ENCODE data around the gene SSH3. TPM values are rescaled to one million over a fixed set of nuclear protein-coding genes. Genes with fewer than 3 reads are reported as not detected.

SSH3 gene
- total RNA-seq, 1 donor from 2014 or later: 55.4 TPM

DNA sequence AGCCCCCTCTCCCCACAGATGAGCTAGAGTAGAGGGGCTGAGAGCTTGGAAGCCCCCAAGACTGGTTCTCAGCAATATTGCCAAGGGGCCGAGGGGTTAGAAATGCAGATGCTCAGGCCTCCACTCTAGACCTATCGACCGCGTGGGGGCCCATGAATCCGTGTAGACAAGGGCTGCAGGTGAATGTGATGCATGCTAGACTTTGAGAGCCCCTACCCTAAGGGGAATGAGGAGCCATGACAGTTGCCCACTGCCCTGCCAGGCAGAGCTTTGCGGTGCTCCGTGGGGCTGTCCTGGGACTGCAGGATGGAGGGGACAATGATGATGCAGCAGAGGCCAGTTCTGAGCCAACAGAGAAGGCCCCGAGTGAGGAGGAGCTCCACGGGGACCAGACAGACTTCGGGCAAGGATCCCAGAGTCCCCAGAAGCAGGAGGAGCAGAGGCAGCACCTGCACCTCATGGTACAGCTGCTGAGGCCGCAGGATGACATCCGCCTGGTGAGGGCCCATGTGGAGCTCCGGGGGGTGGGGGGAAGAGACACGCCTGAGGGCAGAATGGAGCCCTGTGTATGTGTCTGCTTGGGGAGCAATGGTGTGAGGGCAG lies 1.3 kb downstream of the SSH3 start:
- H3K4me1 Mint-ChIP-seq: peaks cover 19% of the 10 kb centered on the region
- no peaks in the 10 kb centered on the region for H3K9me3 Mint-ChIP-seq
- H3K27me3 Mint-ChIP-seq (ENCODE audit: low read depth): no peaks in the 10 kb centered on the region
- peak overlapping the region; percentile 68 for H3K4me3 Mint-ChIP-seq
- TF ChIP-seq, protein P1, sequence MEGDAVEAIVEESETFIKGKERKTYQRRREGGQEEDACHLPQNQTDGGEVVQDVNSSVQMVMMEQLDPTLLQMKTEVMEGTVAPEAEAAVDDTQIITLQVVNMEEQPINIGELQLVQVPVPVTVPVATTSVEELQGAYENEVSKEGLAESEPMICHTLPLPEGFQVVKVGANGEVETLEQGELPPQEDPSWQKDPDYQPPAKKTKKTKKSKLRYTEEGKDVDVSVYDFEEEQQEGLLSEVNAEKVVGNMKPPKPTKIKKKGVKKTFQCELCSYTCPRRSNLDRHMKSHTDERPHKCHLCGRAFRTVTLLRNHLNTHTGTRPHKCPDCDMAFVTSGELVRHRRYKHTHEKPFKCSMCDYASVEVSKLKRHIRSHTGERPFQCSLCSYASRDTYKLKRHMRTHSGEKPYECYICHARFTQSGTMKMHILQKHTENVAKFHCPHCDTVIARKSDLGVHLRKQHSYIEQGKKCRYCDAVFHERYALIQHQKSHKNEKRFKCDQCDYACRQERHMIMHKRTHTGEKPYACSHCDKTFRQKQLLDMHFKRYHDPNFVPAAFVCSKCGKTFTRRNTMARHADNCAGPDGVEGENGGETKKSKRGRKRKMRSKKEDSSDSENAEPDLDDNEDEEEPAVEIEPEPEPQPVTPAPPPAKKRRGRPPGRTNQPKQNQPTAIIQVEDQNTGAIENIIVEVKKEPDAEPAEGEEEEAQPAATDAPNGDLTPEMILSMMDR (IDR thresholded peaks at IDR 0.05; ENCODE audit: unreplicated experiment): no peak
- no peak for DNase-seq (ENCODE audit: low spot score in 2 of 2, unreplicated experiment in 2 of 2)
- H3K27ac Mint-ChIP-seq: no peak overlapping the region
- H3K36me3 Mint-ChIP-seq: peaks cover 9% of the 10 kb centered on the region

DNA sequence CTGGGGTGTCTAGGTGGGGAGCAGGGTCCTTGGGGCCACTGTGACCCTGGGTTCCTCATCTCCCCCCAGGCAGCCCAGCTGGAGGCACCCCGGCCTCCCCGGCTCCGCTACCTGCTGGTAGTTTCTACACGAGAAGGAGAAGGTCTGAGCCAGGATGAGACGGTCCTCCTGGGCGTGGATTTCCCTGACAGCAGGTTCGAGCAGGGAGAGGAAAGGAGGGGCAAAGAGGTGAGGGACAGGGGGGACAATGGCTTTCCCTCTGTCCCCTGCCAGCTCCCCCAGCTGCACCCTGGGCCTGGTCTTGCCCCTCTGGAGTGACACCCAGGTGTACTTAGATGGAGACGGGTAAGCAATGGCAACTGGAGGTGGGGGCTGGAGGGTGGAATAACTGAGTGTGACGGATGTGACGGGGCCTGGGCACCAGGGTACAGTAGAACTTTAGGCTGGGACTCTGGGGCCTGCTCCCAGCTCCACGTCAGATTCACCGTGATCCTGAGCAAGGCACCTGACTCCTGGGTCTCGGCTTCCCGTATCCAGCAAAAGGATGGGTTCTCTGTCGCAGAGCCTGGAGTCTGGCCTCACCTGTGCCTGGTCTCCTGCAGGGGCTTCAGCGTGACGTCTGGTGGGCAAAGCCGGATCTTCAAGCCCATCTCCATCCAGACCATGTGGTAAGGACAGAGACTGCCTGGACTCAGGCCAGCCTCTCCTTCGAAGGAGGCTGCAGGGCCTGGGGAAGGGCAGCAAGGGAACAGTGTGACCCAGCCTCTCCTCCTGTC lies 3.6 kb downstream of the SSH3 start:
- Mint-ChIP-seq H3K27me3 (ENCODE audit: low read depth) (no peaks in the 10 kb centered on the region), H3K27ac (no peak overlapping the region), H3K36me3 (peaks cover 5% of the 10 kb centered on the region), H3K4me3 (no peak overlapping the region), H3K9me3 (no peaks in the 10 kb centered on the region), H3K4me1 (peaks cover 19% of the 10 kb centered on the region)
- TF ChIP-seq, protein P1 (IDR thresholded peaks at IDR 0.05; ENCODE audit: unreplicated experiment): no peak
- no peak for DNase-seq (ENCODE audit: low spot score in 2 of 2, unreplicated experiment in 2 of 2)

DNA sequence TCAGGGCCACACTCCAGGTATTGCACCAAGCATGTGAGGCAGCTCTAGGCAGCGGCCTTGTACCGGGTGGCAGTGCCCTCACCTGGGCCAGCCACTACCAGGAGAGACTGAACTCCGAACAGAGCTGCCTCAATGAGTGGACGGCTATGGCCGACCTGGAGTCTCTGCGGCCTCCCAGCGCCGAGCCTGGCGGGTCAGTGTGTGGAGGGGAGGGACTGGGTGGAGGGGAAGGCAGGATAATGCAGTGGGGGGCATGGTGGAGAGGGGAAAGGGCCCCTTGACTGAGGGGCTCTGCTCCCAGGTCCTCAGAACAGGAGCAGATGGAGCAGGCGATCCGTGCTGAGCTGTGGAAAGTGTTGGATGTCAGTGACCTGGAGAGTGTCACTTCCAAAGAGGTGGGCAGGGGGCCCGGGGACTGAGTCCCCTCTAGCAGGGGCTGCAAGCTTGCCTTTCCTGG lies 4.2 kb downstream of the SSH3 start:
- no peak for DNase-seq (ENCODE audit: low spot score in 2 of 2, unreplicated experiment in 2 of 2)
- no peaks in the 10 kb centered on the region for H3K9me3 Mint-ChIP-seq
- TF ChIP-seq, protein P1 (IDR thresholded peaks at IDR 0.05; ENCODE audit: unreplicated experiment): no peak
- no peaks in the 10 kb centered on the region for H3K27me3 Mint-ChIP-seq (ENCODE audit: low read depth)
- H3K4me1 Mint-ChIP-seq: peaks cover 16% of the 10 kb centered on the region
- H3K36me3 Mint-ChIP-seq: peaks cover 5% of the 10 kb centered on the region
- no peak overlapping the region for H3K27ac Mint-ChIP-seq
- H3K4me3 Mint-ChIP-seq: no peak overlapping the region

DNA sequence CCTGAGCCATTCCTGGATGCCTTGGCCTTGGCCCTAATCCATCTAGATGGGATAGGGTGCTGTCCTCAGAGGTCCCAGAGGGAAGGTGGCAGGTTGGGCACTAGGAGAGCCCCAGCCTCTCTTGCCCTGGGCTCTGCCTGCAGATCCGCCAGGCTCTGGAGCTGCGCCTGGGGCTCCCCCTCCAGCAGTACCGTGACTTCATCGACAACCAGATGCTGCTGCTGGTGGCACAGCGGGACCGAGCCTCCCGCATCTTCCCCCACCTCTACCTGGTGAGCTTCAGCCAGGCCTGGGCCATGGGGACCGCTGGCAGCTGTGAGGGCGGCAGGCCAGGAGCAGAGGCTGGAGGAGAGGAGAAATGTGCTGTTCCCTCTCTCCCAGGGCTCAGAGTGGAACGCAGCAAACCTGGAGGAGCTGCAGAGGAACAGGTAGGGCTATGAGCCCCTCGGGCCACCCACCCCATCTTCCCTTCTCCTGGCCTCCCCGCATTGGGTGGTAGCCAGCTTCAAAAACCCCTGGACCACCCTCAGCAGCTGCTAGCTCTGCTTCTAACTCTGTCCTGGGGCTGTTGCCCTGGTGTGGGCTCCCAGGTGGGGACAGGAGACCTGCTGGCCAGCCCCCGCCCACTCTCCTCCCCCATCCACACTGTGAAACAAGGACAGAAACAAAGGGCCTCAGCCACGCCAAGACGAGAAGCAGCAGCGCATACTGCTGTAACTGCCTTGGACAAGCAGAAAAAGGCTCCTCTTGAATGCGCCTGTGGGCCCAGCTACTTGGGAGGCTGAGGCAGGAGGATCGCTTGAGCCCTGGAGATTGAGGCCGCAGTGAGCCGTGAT lies 4.9 kb downstream of the SSH3 start:
- peaks cover 5% of the 10 kb centered on the region for H3K36me3 Mint-ChIP-seq
- H3K27ac Mint-ChIP-seq: no peak overlapping the region
- no peak overlapping the region for H3K4me3 Mint-ChIP-seq
- peaks cover 16% of the 10 kb centered on the region for H3K4me1 Mint-ChIP-seq
- DNase-seq (ENCODE audit: low spot score in 2 of 2, unreplicated experiment in 2 of 2): no peak
- H3K9me3 Mint-ChIP-seq: no peaks in the 10 kb centered on the region
- H3K27me3 Mint-ChIP-seq (ENCODE audit: low read depth): no peaks in the 10 kb centered on the region
- TF ChIP-seq, protein P1 (IDR thresholded peaks at IDR 0.05; ENCODE audit: unreplicated experiment): no peak

DNA sequence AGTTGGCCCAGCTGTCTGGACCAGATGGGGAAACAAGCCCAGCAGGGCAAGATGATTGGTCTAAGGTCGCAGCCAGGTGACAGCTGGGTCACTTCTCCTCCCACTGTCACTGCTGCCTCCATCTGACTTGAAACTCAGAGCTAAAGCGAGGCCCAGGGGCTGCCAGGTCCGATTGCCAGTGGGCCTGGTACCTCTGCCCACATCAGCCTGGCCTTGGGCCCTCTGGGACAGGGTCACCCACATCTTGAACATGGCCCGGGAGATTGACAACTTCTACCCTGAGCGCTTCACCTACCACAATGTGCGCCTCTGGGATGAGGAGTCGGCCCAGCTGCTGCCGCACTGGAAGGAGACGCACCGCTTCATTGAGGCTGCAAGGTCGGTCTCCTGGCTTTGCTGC lies 5.8 kb downstream of the SSH3 start:
- Mint-ChIP-seq H3K27me3 (ENCODE audit: low read depth) (no peaks in the 10 kb centered on the region), H3K4me3 (no peak overlapping the region), H3K4me1 (peaks cover 14% of the 10 kb centered on the region), H3K36me3 (peaks cover 5% of the 10 kb centered on the region), H3K27ac (no peak overlapping the region), H3K9me3 (no peaks in the 10 kb centered on the region)
- TF ChIP-seq, protein P1 (IDR thresholded peaks at IDR 0.05; ENCODE audit: unreplicated experiment): no peak
- no peak for DNase-seq (ENCODE audit: low spot score in 2 of 2, unreplicated experiment in 2 of 2)

All from mesothelial cell of epicardium (in vitro differentiated cells).